HG02870 (cell line): ENCODE data around the gene ATP5F1D.

Experiments
- ATAC-seq: cut with Tn5 transposase; IDR thresholded peaks from one replicate; pipeline ENCODE4 v1.9.1; 2021; ENCODE audit warnings: mild to moderate bottlenecking, moderate library complexity; ENCODE audit not compliant: unreplicated experiment

Gene ATP5F1D

DNA sequence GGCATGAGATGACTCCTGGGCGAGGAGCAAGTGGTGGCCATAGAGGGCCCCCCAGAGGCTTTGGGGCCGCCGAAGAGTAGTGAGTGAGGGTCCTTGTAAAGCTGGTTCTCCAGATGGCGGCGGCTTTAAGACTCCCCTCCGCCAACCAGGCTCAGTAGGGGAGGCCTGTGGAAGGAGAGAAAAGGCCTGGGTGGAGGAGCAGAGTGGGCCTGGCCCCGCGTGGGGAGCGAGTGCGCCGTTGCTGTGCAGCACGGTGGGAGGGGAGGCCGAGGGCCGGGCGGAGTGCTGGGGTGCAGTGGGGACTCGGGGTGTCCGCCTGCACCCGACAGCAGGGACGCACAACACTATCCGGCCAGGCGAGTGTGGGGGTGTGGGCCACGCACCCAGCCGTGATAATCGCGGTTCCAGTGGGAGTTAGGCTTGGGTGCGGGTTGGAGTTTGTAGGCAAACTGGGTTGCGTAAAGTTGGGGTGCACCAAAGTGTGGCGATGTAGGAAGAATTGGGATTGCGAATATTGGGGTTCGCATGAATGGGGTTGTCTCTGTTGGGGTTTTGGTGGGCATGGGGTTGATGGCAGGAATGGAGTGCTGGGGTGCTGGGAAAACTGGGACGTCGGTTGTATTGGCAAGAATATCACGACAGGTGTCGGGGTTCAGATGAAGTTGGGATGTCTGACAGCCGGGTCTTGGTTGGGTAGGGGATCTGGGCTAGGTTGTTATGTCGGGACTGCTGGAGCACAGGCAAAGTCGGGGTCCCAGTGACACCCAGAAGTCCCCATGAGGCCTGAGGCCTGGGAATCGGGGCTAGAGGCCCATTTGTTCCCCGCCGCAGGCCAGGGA lies 26.9 kb downstream of the ATP5F1D start:
- no peak for ATAC-seq

DNA sequence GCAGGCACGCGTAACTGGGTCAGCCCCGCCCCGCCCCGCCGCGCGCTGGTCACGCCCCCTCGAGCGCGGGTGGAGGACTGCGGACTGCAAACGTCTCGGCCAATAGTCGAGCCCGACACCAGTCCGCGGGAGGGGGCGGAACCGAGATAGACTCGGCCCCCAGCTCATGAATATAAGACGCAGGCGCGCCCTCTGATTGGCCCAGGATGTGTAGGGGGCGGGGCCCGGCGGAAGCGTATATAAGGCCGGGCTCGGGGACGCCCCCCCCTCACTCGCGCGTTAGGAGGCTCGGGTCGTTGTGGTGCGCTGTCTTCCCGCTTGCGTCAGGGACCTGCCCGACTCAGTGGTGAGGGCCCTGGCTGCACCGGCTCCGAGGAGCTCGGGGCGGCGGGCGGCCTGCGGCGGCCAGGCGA lies 27.5 kb downstream of the ATP5F1D start, which contains the start of gene CIRBP:
CIRBP (plus strand) TSS at position 268 of the 413 bp plus-strand sequence. CDS start 1,602 bp downstream, outside the sequence.
- peak; percentile 63 for ATAC-seq

- ATAC-seq, result peak; percentile 27
Measured at GRCh38 chr19:1269478-1270212, 28.1 kb downstream of the ATP5F1D start.

DNA sequence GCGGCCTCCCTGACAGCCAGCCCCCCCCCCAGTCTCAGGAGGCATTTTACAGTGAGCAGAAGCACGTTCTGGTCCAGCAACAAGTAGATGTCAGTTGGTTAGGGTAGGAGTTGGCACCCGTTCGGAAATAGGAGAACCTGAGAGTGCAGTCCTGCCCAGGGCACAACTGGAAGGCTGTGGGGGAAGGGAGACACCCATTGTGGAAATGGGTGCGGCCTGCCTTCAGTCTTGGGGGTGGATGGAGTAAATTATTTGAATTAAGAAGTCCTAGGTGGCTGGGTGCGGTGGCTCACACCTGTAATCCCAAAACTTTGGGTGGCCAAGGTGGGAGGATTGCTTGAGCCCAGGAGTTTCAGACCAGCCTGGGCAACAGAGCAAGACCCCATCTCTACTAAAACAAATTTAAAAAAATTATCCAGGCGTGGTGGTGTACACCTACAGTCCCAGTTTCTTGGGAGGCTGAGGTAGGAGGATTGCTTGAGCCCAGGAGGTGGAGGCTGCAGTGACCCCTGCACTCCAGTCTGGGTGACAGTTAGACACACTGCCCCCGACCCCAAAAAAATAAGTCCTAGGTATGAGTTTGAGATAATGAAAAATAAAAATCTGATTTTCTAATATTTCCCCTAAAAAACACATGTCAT lies 28.8 kb downstream of the ATP5F1D start:
- ATAC-seq, result no peak

DNA sequence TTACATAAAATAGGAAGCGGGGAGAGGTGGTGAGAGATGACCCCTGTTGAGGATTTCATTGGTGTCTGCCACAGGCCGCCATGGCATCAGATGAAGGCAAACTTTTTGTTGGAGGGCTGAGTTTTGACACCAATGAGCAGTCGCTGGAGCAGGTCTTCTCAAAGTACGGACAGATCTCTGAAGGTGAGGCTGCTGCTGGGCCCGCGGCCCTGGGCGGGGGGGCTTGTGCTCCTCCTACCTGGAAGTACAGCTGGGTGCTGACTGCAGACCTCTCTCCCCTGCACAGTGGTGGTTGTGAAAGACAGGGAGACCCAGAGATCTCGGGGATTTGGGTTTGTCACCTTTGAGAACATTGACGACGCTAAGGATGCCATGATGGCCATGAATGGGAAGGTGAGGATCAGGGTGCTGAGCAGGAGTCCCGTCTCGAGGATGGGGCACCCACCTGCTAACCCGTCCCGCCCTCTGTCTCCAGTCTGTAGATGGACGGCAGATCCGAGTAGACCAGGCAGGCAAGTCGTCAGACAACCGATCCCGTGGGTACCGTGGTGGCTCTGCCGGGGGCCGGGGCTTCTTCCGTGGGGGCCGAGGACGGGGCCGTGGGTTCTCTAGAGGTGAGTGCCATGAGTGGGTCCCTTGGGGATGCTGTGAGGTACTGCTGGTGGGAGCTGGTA lies 29.4 kb downstream of the ATP5F1D start:
- no peak for ATAC-seq

GRCh38 chr19:1271528-1272422 lies 30.2 kb downstream of the ATP5F1D start:
- ATAC-seq, result no peak

GRCh38 chr19:1272423-1273262 lies 31.1 kb downstream of the ATP5F1D start:
- no peak for ATAC-seq

GRCh38 chr19:1273263-1274041 lies 31.9 kb downstream of the ATP5F1D start:
- ATAC-seq, result no peak

DNA sequence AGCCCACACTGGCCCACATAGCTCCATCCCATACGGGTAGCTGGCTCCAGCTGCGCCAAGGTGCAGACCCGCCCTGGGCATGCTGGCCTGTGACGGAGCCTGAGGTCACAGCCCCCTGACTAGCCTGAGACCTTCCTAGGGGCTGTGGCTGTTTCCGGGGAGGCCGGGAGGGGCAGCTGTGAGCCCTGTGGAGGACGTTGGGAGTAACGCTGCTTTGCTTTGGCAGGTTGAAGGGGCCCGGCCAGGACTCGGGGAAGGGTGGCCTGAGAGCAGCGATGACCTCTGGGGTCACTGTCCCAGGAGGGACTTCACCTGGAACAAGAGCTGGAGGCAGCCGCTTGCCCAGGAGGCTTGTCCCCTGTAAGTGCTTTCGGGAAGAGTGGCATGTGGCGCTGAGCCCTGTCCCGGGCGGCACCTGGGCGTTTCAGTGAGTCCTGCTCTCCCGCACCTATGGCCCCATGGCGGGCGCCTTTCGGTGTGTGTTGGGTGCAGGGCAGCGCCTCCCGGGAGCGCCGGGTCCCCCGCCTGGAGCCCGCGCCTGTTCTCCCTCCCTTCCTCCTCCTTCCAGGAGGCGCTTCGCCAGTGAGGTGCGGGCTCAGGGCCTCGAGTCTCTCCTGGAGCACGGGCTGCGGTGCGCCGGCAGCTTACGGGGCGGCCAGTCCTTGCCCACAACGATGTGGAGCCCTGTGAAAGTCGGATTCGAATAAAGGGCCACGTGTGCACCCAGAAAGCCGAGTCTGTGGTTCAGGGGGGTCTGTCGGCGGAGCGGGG lies 32.7 kb downstream of the ATP5F1D start:
- ATAC-seq, result no peak

DNA sequence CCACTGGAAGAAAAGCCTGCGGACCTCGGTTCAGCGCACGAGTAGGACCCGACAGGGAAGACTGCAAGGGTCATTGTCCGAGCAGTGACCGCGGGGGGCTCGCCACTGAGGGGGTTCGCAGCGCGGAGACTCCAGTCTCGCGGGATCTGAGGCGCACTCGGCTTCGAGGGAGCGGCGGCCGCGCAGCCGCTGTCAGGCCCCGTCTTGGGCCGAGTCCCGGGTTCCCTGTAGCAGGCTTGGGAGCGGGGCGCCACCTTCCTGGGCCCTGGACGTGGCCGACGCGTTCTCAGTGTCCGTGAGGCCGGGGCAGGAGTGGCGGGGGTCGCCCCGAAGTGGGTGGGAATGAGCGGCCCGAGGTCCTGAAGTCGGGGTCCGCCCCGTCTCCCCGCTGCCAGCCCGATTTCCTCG lies 33.3 kb downstream of the ATP5F1D start:
- no peak for ATAC-seq

GRCh38 chr19:1275260-1275975 lies 33.9 kb downstream of the ATP5F1D start, which contains the start of gene FAM174C:
Gene FAM174C, plus strand, starts transcription at chr19:1275530. Its CDS starts 20 bp downstream, at chr19:1275550.
- peak; percentile 71 for ATAC-seq

DNA sequence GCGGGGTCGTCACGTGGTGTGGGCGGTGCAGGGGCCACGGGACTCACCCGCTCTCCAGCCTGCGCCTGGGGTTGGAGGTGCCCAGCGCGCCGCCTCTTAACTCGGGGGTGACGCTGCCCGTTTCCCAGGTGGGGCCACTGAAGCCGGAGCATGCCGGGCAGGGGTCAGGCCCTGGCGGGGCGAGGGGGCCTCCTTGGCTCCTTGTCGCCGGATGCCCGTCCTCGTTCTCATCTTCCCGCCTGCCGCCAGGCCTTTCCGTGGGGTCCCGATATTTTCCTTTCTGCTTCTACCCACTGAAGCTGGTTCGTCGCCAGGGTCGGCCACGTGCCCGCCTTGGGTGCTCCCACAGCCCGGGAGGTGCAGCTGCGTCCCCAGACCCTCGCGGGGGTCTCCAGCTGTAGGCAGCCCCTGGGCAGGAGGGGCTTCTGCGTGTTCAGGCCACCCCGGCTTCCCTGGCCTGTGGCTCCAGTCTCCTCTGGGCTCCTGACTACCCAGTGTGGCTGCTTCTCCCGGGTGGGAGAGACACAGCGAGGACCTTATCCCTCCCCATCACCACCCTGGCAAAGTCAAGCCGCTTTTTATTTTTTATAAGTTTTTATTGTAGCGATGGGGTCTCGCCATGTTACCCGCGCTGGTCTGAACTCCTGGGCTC lies 34.6 kb downstream of the ATP5F1D start:
- ATAC-seq, result no peak

DNA sequence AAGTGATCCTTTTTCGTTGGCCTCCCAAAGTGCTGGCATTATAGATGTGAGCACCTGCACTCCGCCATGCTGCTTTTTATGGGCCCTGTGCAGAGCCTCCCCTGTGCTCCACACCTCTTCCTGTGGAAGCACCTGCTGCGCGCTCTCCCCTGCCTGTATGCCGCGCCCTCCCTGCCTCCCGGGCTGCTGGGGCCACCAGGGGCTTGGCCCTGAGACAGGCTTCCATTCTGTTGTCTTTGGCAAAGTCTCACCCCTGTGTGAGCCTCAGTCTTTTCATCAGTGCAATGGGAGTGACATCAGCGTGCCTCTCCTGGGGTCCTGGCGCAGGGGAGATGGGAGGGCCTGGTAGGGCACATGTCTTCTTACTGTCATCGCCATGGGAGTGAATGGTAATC lies 35.1 kb downstream of the ATP5F1D start:
- ATAC-seq, result no peak

DNA sequence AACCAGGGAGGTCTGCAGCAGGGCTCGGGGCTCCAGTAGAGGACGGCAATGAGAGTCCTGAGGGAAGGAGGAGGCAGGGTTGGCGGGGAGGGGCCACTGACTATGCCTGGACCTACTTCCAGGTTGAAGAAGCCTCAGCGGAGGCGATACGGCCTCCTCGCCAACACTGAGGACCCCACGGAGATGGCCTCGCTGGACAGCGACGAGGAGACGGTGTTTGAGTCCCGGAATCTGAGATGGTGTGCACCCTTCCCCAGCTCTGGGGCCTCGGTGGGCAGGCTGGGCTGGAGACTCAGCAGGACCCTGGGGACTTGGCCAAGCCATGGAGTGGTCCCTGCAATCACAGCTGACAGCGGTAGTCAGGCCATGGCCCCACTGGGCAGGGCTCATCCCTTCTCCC lies 35.5 kb downstream of the ATP5F1D start:
- ATAC-seq, result no peak

DNA sequence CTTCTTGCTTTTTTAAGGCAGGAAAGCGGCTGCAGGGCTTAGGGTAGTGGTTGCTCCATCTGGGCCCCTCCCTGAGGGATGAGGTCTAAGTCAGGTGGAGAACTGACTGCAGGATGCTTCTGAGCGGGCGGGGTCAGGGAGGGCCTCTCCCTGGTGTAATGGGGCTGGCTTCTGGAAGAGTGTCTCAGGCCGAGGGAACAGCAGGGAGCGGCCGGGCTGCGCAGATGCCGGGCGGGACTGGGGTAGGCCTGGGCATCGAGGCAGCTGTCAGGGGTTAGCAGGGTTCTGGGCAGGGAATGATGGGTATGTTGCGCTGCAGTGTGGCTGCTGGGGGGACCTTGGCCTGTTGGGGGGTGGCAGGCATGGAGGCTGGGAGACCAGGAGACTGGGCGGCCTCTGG lies 36.5 kb downstream of the ATP5F1D start:
- no peak for ATAC-seq
